AG09319 (cell line): ENCODE measurements around the gene FPGS.

Experiments
- DNase-seq: peaks from one replicate; pipeline ENCODE4 v3.0.0-alpha.2; 2010; ENCODE audit warnings: low read depth; ENCODE audit errors: extremely low read depth
- CTCF ChIP-seq: IDR thresholded peaks from 2 replicates; pipeline ENCODE4 v1.5.1; 2011; ENCODE audit warnings: low read depth, mild to moderate bottlenecking, inconsistent platforms, low read length, moderate library complexity

The FPGS gene

GRCh38 chr9:127854960-127855359 is 52.3 kb downstream of the FPGS start:
- TF ChIP-seq CTCF = no peak
- no peak for DNase-seq

GRCh38 chr9:127855522-127855921 is 52.8 kb downstream of the FPGS start:
- DNase-seq = no peak
- no peak for TF ChIP-seq CTCF

GRCh38 chr9:127856094-127856728 is 53.5 kb downstream of the FPGS start:
- TF ChIP-seq CTCF = no peak
- no peak for DNase-seq

GRCh38 chr9:127856729-127857116 is 54.0 kb downstream of the FPGS start:
- no peak for DNase-seq
- TF ChIP-seq CTCF = no peak

- no peak for DNase-seq
- TF ChIP-seq CTCF = no peak
These were observed 54.6 kb downstream of the FPGS start for GRCh38 chr9:127857278-127857677.

- TF ChIP-seq CTCF = no peak
- no peak for DNase-seq
These were observed 55.4 kb downstream of the FPGS start for GRCh38 chr9:127858041-127858512.

GRCh38 chr9:127860260-127860659 is 57.6 kb downstream of the FPGS start:
- no peak for TF ChIP-seq CTCF
- DNase-seq = no peak
